ENCODE data around the gene UGT1A9. TPM values are rescaled to one million over a fixed set of nuclear protein-coding genes. Genes with fewer than 3 reads are reported as not detected.
A peak's percentile ranks its signal among the peaks of the same experiment; 100 is the strongest.

Gene UGT1A9
- total and polyA plus RNA-seq, 8 donors, result 0.73 to 7.0 (median 3.9) TPM; not detected in 5

DNA sequence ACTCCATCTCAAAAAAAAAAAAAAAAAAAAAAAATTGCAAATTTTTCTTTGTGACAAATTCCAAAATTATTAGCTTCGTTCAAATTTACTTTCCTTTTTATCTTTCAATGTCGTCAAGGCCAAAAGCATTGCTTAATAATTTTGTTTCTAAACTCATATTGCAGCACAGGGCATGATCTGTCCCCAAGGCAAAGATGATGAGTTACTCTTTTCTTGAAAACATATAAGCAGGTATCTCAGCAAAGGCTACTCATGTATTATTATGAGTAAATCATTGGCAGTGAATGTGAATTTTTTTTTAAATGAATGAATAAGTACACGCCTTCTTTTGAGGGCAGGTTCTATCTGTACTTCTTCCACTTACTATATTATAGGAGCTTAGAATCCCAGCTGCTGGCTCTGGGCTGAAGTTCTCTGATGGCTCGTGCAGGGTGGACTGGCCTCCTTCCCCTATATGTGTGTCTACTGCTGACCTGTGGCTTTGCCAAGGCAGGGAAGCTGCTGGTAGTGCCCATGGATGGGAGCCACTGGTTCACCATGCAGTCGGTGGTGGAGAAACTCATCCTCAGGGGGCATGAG, 9.9 kb downstream of the UGT1A9 start, which contains the start of gene UGT1A7:
UGT1A7 (plus strand) TSS at position 381 of the 579 bp plus-strand sequence; CDS start at position 418, 37 bp downstream.
- intact Hi-C loops (cut with DNase I; ENCODE audit: low total_unique reads), result no loop called here
- Histone ChIP-seq H3K27me3 (no peaks in the 10 kb centered on the region), H3K4me1 (no peaks in the 10 kb centered on the region), H3K27ac (no peak within 1 kb of the TSS), H3K4me3 (no peak within 1 kb of the TSS), H3K9me3 (no peaks in the 10 kb centered on the region), H3K36me3 (no peaks in the 10 kb centered on the region)
- WGBS, 5 donors, result 76 to 89% (median 80%) methylated on average over 4 to 5 of the region's 5 CpGs
- TF ChIP-seq, protein P1, sequence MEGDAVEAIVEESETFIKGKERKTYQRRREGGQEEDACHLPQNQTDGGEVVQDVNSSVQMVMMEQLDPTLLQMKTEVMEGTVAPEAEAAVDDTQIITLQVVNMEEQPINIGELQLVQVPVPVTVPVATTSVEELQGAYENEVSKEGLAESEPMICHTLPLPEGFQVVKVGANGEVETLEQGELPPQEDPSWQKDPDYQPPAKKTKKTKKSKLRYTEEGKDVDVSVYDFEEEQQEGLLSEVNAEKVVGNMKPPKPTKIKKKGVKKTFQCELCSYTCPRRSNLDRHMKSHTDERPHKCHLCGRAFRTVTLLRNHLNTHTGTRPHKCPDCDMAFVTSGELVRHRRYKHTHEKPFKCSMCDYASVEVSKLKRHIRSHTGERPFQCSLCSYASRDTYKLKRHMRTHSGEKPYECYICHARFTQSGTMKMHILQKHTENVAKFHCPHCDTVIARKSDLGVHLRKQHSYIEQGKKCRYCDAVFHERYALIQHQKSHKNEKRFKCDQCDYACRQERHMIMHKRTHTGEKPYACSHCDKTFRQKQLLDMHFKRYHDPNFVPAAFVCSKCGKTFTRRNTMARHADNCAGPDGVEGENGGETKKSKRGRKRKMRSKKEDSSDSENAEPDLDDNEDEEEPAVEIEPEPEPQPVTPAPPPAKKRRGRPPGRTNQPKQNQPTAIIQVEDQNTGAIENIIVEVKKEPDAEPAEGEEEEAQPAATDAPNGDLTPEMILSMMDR (IDR thresholded peaks at IDR 0.05), result no peak
- TF ChIP-seq POLR2AphosphoS5 (IDR thresholded peaks at IDR 0.05), result no peak
- no peak for TF ChIP-seq POLR2A (IDR thresholded peaks at IDR 0.05)
- no peak for TF ChIP-seq EP300 (IDR thresholded peaks at IDR 0.05)
- DNase-seq, result no peak

GRCh38 chr2:233684640-233685039, 12.9 kb downstream of the UGT1A9 start:
- Histone ChIP-seq H3K9me3 (no peaks in the 10 kb centered on the region), H3K4me1 (peaks cover 0 to 8% (median 3%) of the 10 kb centered on the region in 4 donors), H3K4me3 (no peak overlapping the region), H3K27me3 (no peaks in the 10 kb centered on the region), H3K36me3 (no peaks in the 10 kb centered on the region), H3K27ac (no peak overlapping the region)
- intact Hi-C loops (cut with DNase I; ENCODE audit: low total_unique reads), result no loop called here
- DNase-seq, result no peak
- TF ChIP-seq, protein P1 (IDR thresholded peaks at IDR 0.05), result no peak
- TF ChIP-seq POLR2A (IDR thresholded peaks at IDR 0.05), result no peak
- no peak for TF ChIP-seq EP300 (IDR thresholded peaks at IDR 0.05)
- TF ChIP-seq POLR2AphosphoS5 (IDR thresholded peaks at IDR 0.05), result no peak
- WGBS, 5 donors, result 79 to 93% (median 88%) methylated on average over 1 of the region's 1 CpG

DNA sequence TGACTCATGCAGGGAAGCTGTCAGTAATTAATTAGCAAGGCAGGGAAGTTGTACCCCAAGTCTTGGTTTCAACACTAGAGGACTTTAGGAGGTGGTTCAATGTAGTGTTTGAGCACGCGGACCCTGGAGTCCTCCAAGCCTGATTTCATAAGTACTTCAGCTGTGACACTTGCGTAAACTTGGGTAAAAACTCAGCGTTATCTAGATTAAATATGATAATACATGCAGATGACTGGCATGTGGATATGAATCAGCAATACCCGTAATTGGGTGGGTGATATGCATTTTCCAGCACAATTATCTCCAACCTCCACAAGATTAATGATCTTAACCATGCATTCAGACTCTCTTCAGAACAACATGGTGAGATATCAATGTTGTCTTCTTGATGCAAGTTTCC, 15.2 kb downstream of the UGT1A9 start:
- peaks cover 0 to 25% (median 17%) of the 10 kb centered on the region in 4 donors for H3K4me1 ChIP-seq
- no peaks in the 10 kb centered on the region for H3K36me3 ChIP-seq
- no peak overlapping the region for H3K27ac ChIP-seq
- TF ChIP-seq POLR2AphosphoS5 (IDR thresholded peaks at IDR 0.05) (no peak), POLR2A (IDR thresholded peaks at IDR 0.05) (no peak), EP300 (IDR thresholded peaks at IDR 0.05) (no peak)
- TF ChIP-seq, protein P1 (IDR thresholded peaks at IDR 0.05), result no peak
- no peak for DNase-seq
- WGBS, 5 donors, result 76 to 88% (median 83%) methylated on average over 5 of the region's 5 CpGs
- H3K9me3 ChIP-seq, result no peaks in the 10 kb centered on the region
- no peak overlapping the region for H3K4me3 ChIP-seq
- intact Hi-C loops (cut with DNase I; ENCODE audit: low total_unique reads), result no loop called here
- no peaks in the 10 kb centered on the region for H3K27me3 ChIP-seq

DNA sequence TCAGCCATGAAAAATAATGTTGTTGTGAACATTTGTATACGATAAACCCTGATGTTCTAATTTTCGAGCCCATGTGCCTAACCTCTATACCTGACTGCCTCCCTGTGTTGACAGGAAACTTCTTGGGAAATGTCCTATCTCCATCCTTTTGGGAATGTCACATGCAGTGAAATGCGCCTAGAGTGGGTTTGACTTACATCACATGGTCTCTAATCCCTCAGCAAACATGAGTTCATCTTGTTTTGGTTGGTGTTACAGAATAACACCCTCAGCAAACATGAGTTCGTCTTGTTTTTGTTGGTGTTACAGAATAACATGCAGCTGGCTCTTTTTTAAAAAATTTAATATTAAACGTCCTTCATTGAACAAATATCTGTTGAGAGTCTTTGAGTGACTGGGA, 16.6 kb downstream of the UGT1A9 start:
- H3K4me1 ChIP-seq, result peaks cover 0 to 28% (median 17%) of the 10 kb centered on the region in 4 donors
- H3K27ac ChIP-seq, result peak overlapping the region in 2 of 5 donors; percentile 76 to 82
- no peak overlapping the region for H3K4me3 ChIP-seq
- intact Hi-C loops (cut with DNase I; ENCODE audit: low total_unique reads), result no loop called here
- H3K27me3 ChIP-seq, result no peaks in the 10 kb centered on the region
- TF ChIP-seq POLR2A (IDR thresholded peaks at IDR 0.05), result no peak
- no peak for TF ChIP-seq POLR2AphosphoS5 (IDR thresholded peaks at IDR 0.05)
- TF ChIP-seq, protein P1 (IDR thresholded peaks at IDR 0.05), result no peak
- no peak for TF ChIP-seq EP300 (IDR thresholded peaks at IDR 0.05)
- DNase-seq, result no peak
- H3K9me3 ChIP-seq, result no peaks in the 10 kb centered on the region
- no peaks in the 10 kb centered on the region for H3K36me3 ChIP-seq
- 79 to 87% (median 81%) methylated on average over 5 of the region's 5 CpGs for WGBS, 5 donors

All from stomach (tissue), 9 donors.